Measurements from ENCODE around the gene DBP. TPM values are rescaled to one million over a fixed set of nuclear protein-coding genes. Genes with fewer than 3 reads are reported as not detected.

Gene DBP
- total and polyA plus RNA-seq, 11 donors = 1.4 to 34.2 (median 11.6) TPM

GRCh38 chr19:48669903-48670668 lies 32.9 kb upstream of the DBP start:
- intact Hi-C loops (cut with DNase I) = loop anchor here (10.0 kb wide), 6 partner anchors 55 to 175 kb away; partner anchors contain the start of gene HSD17B14 (in 4 of the 10)
- TF ChIP-seq, protein P1, sequence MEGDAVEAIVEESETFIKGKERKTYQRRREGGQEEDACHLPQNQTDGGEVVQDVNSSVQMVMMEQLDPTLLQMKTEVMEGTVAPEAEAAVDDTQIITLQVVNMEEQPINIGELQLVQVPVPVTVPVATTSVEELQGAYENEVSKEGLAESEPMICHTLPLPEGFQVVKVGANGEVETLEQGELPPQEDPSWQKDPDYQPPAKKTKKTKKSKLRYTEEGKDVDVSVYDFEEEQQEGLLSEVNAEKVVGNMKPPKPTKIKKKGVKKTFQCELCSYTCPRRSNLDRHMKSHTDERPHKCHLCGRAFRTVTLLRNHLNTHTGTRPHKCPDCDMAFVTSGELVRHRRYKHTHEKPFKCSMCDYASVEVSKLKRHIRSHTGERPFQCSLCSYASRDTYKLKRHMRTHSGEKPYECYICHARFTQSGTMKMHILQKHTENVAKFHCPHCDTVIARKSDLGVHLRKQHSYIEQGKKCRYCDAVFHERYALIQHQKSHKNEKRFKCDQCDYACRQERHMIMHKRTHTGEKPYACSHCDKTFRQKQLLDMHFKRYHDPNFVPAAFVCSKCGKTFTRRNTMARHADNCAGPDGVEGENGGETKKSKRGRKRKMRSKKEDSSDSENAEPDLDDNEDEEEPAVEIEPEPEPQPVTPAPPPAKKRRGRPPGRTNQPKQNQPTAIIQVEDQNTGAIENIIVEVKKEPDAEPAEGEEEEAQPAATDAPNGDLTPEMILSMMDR (IDR thresholded peaks at IDR 0.05) = no peak
- TF ChIP-seq POLR2A (IDR thresholded peaks at IDR 0.05) = no peak
- H3K4me1 ChIP-seq = peaks cover 0 to 4% (median under 1%) of the 10 kb centered on the region in 12 donors
- no peak overlapping the region for H3K4me3 ChIP-seq
- no peaks in the 10 kb centered on the region for H3K27me3 ChIP-seq
- 93 to 98% (median 94%) methylated on average over 10 to 26 of the region's 26 CpGs for whole genome bisulfite sequencing, 4 donors
- ATAC-seq = no peak
- no peaks in the 10 kb centered on the region for H3K9me3 ChIP-seq
- no peaks in the 10 kb centered on the region for H3K36me3 ChIP-seq
- DNase-seq = no peak
- no peak overlapping the region for H3K27ac ChIP-seq

DNA sequence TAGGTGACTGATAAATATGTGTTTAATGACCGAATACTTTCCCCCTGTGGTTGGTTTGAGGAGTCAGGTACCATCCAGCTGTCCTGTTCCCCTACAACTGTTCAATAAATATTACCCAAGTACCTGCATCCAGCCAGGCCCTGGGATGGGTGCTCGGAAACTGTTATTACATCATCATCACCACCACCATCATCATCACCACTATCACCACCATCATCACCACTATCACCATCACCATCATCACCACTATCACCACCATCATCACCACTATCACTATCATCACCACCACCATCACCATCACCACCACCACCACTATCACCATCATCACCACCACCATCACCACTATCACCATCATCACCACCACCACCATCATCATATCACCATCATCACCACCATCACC lies 31.6 kb upstream of the DBP start:
- ATAC-seq (no peak), DNase-seq (no peak)
- Histone ChIP-seq H3K36me3 (no peaks in the 10 kb centered on the region), H3K27me3 (no peaks in the 10 kb centered on the region), H3K4me1 (no peaks in the 10 kb centered on the region), H3K27ac (no peak overlapping the region), H3K9me3 (no peaks in the 10 kb centered on the region), H3K4me3 (no peak overlapping the region)
- WGBS, 4 donors = 97 to 100% (median 97%) methylated on average over 2 of the region's 2 CpGs
- intact Hi-C loops (cut with DNase I) = no loop called here
- TF ChIP-seq, protein P1 (IDR thresholded peaks at IDR 0.05) = no peak
- TF ChIP-seq POLR2A (IDR thresholded peaks at IDR 0.05) = no peak

DNA sequence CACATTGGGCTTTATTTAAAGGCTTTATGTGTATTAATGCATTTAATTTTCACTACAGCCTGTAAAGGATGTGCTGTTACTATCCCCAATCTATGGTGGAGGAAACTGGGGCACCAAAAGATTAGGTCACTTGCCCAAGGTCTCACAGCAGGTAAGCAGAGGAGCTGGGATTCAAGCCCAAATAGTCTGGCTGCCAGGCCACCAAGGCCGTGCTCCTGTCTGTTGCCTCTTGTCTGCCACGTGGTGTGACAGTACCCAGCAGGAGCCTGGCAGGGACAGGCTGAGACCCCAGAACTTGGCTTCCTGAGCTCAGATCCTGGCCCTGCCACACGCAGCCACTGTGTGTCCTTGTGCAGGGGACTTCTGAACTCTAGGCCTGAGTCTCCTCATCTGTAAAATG lies 31.2 kb upstream of the DBP start:
- 79 to 88% (median 82%) methylated on average over 2 to 3 of the region's 3 CpGs for WGBS, 4 donors
- H3K4me3 ChIP-seq = no peak overlapping the region
- H3K27me3 ChIP-seq = no peaks in the 10 kb centered on the region
- no peak for DNase-seq
- ATAC-seq = no peak
- H3K27ac ChIP-seq = no peak overlapping the region
- H3K9me3 ChIP-seq = no peaks in the 10 kb centered on the region
- intact Hi-C loops (cut with DNase I) = no loop called here
- TF ChIP-seq, protein P1 (IDR thresholded peaks at IDR 0.05) = no peak
- no peak for TF ChIP-seq POLR2A (IDR thresholded peaks at IDR 0.05)
- no peaks in the 10 kb centered on the region for H3K36me3 ChIP-seq
- no peaks in the 10 kb centered on the region for H3K4me1 ChIP-seq

DNA sequence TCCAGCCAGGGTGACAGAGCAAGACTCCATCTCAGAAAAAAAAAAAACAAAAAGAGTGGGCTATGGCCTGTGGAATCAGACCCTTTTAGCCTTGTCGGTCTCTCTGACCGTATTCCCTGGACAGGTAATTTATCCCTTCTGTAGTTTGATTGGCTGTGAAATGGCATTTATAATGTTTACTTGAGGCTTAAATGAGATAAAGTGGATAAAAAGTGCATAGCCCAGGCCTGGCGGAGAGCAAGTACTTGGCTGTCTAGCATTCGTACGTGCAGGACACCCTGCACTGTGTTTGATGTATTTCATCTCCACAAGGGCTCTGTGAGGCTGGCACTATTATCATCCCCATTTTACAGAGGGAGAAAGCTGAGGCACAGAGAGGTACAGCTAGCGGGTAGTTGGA lies 28.6 kb upstream of the DBP start:
- H3K27me3 ChIP-seq = no peaks in the 10 kb centered on the region
- TF ChIP-seq POLR2A (IDR thresholded peaks at IDR 0.05) = no peak
- TF ChIP-seq, protein P1 (IDR thresholded peaks at IDR 0.05) = no peak
- no peak for ATAC-seq
- WGBS, 4 donors = 89 to 94% (median 92%) methylated on average over 6 of the region's 6 CpGs
- H3K9me3 ChIP-seq = no peaks in the 10 kb centered on the region
- H3K36me3 ChIP-seq = no peaks in the 10 kb centered on the region
- intact Hi-C loops (cut with DNase I) = no loop called here
- no peak for DNase-seq
- H3K4me3 ChIP-seq = no peak overlapping the region
- peaks cover 0 to 9% (median 4%) of the 10 kb centered on the region in 12 donors for H3K4me1 ChIP-seq
- no peak overlapping the region for H3K27ac ChIP-seq
